Measurements from ENCODE around the gene COX7A2. TPM values are rescaled to one million over a fixed set of nuclear protein-coding genes. Genes with fewer than 3 reads are reported as not detected.

COX7A2 gene
- total RNA-seq, 1 donor from 2014 or later: 360 TPM

GRCh38 chr6:75288023-75288422 is 44.4 kb upstream of the COX7A2 start:
- no peak for TF ChIP-seq CTCF (IDR thresholded peaks at IDR 0.05)
- H3K9me3 ChIP-seq: no peaks in the 10 kb centered on the region
- H3K4me3 ChIP-seq: no peak overlapping the region
- H3K4me1 ChIP-seq: peaks cover 7 to 32% of the 10 kb centered on the region in 2 donors
- H3K27me3 ChIP-seq: no peaks in the 10 kb centered on the region
- H3K27ac ChIP-seq: no peak overlapping the region
- intact Hi-C loops (cut with DNase I): no loop called here
- H3K36me3 ChIP-seq: no peaks in the 10 kb centered on the region
- no peak for DNase-seq (ENCODE audit: low spot score in 2 of 2)

GRCh38 chr6:75287424-75287823 is 43.8 kb upstream of the COX7A2 start:
- H3K36me3 ChIP-seq: no peaks in the 10 kb centered on the region
- TF ChIP-seq CTCF (IDR thresholded peaks at IDR 0.05): no peak
- H3K27ac ChIP-seq: no peak overlapping the region
- no peak overlapping the region for H3K4me3 ChIP-seq
- no peak for DNase-seq (ENCODE audit: low spot score in 2 of 2)
- no peaks in the 10 kb centered on the region for H3K9me3 ChIP-seq
- peaks cover 7 to 30% of the 10 kb centered on the region in 2 donors for H3K4me1 ChIP-seq
- intact Hi-C loops (cut with DNase I): no loop called here
- H3K27me3 ChIP-seq: no peaks in the 10 kb centered on the region

GRCh38 chr6:75286955-75287354 is 43.4 kb upstream of the COX7A2 start:
- no peaks in the 10 kb centered on the region for H3K9me3 ChIP-seq
- TF ChIP-seq CTCF (IDR thresholded peaks at IDR 0.05): no peak
- H3K27ac ChIP-seq: no peak overlapping the region
- H3K27me3 ChIP-seq: no peaks in the 10 kb centered on the region
- no peaks in the 10 kb centered on the region for H3K36me3 ChIP-seq
- no peak overlapping the region for H3K4me3 ChIP-seq
- intact Hi-C loops (cut with DNase I): no loop called here
- H3K4me1 ChIP-seq: peaks cover 7 to 28% of the 10 kb centered on the region in 2 donors
- no peak for DNase-seq (ENCODE audit: low spot score in 2 of 2)

- Histone ChIP-seq H3K4me1 (peaks cover 3 to 15% of the 10 kb centered on the region in 2 donors), H3K27me3 (no peaks in the 10 kb centered on the region), H3K27ac (peak overlapping the region; percentile 85 to 95), H3K4me3 (peak overlapping the region; percentile 93 to 97), H3K9me3 (no peaks in the 10 kb centered on the region), H3K36me3 (no peaks in the 10 kb centered on the region)
- intact Hi-C loops (cut with DNase I): no loop called here
- no peak for TF ChIP-seq CTCF (IDR thresholded peaks at IDR 0.05)
- no peak for DNase-seq (ENCODE audit: low spot score in 2 of 2)
Observed at GRCh38 chr6:75285283-75285639, 41.7 kb upstream of the COX7A2 start.

GRCh38 chr6:75284632-75285282 is 41.2 kb upstream of the COX7A2 start, which contains the start of gene TMEM30A:
TSS of gene TMEM30A (minus strand) at chr6:75284792. CDS start at chr6:75284638, 154 bp downstream.
- TF ChIP-seq CTCF (IDR thresholded peaks at IDR 0.05): no peak
- H3K27ac ChIP-seq: peak within 1 kb of the TSS; percentile 85 to 95
- intact Hi-C loops (cut with DNase I): loop anchor here (1.0 to 5.0 kb wide), 2 partner anchors 41 to 318 kb away; partner anchors contain the start of genes COX7A2 and SENP6
- H3K4me3 ChIP-seq: peak within 1 kb of the TSS; percentile 93 to 97
- peak; percentile 88 to 98 for DNase-seq (ENCODE audit: low spot score in 2 of 2)
- H3K9me3 ChIP-seq: no peaks in the 10 kb centered on the region
- H3K27me3 ChIP-seq: no peaks in the 10 kb centered on the region
- H3K4me1 ChIP-seq: peaks cover 3 to 17% of the 10 kb centered on the region in 2 donors
- H3K36me3 ChIP-seq: no peaks in the 10 kb centered on the region
